ENCODE data around the gene PHLPP2.

- no peak for TF ChIP-seq CTCF (IDR thresholded peaks at IDR 0.05 in 2 of 3, conservative IDR thresholded peaks at IDR 0.05 in 1 of 3; ENCODE audit: control insufficient read depth in 2 of 3, extremely low read depth in 1 of 3, insufficient read depth in 1 of 3, low read depth in 3 of 3, low read length in 3 of 3)
- no peak for TF ChIP-seq SRF (IDR thresholded peaks at IDR 0.05; ENCODE audit: low read depth in 2 of 2, low read length in 2 of 2)
- no peak for TF ChIP-seq EZH2 (IDR thresholded peaks at IDR 0.05; ENCODE audit: borderline replicate concordance, control insufficient read depth, low read depth, low read length)
- TF ChIP-seq HCFC1 (IDR thresholded peaks at IDR 0.05; ENCODE audit: low read length), result no peak
- peak; percentile 57; the same call in 1 of the 2 replicates for TF ChIP-seq POLR2A (IDR thresholded peaks at IDR 0.05; ENCODE audit: low read depth, low read length)
- TF ChIP-seq HDAC2 (IDR thresholded peaks at IDR 0.05), result no peak
- no peak for TF ChIP-seq NR2C2 (IDR thresholded peaks at IDR 0.05; ENCODE audit: borderline replicate concordance, control insufficient read depth, insufficient read length, low read depth)
- TF ChIP-seq TCF7 (IDR thresholded peaks at IDR 0.05; ENCODE audit: borderline replicate concordance), result no peak
- TF ChIP-seq ETV6 (conservative IDR thresholded peaks at IDR 0.05 in 1 of 2, IDR thresholded peaks at IDR 0.05 in 1 of 2; ENCODE audit: borderline replicate concordance in 1 of 2, low read depth in 1 of 2), result no peak
- no peak for TF ChIP-seq BACH1 (IDR thresholded peaks at IDR 0.05; ENCODE audit: borderline replicate concordance)
- TF ChIP-seq PML (IDR thresholded peaks at IDR 0.05; ENCODE audit: low read length), result no peak
- TF ChIP-seq ZNF217 (IDR thresholded peaks at IDR 0.05), result no peak
Measured at GRCh38 chr16:71723537-71724319, 773 bp downstream of the PHLPP2 start.

Data from GM12878 (cell line).